ENCODE data around the gene ABCC11.
"Not testable (repeated sequence)": the region's sequence is repeated elsewhere in the genome, so short reads cannot be mapped to it uniquely, and the experiment has no call there.

Gene ABCC11

DNA sequence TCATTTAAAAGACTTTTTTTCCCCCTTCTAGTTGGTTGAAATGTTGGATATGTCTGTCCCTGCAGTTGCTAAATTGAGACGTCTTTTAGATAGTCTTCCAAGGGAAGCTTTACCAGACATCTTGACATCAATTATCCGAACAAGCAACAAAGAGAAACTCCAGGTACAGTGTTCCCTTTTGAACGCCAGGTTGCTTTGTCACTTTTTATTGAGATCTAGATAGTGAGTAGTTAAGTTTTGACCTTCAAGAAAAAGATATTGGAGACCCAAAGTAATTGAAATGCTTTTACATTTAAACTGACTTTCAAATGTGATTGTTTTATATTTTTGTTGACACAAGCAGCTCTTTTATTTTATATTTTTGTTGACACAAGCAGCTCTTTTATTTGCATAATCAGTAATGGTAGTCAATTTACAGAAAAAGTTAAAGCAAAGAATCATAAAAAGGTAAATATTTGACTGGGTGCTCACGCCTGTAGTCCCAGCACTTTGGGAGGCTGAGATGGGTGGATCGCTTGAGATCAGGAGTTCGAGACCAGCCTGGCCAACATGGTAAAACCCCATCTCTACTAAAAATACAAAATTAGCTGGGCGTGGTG is 9.3 kb upstream of the ABCC11 start:
- DNase-seq (ENCODE audit: low spot score): no peak
- TF ChIP-seq CTCF (IDR thresholded peaks at IDR 0.05; ENCODE audit: extremely low read depth, insufficient read depth, missing control alignments): no peak
- in situ Hi-C loops (cut with MboI; ENCODE audit: low pct_unique_long_range_greater_than_20kb, low sequenced_read_pairs, unreplicated experiment): no loop called here

DNA sequence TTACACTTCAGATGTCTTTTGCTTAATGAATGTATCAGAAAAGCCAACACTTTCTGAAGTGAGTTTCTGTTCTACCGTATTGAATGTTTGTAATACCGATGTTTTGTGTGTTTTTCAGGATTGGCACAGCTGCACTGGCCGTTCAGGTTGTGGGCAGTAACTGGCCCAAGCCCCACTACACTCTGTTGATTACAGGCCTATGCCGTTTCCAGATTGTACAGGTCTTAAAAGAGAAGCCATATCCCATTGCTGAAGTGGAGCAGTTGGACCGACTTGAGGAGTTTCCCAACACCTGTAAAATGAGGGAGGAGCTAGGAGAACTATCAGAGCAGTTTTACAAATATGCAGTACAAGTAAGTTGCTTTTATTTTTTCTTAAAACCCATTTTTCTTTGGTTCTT is 4.7 kb upstream of the ABCC11 start:
- no peak for DNase-seq (ENCODE audit: low spot score)
- no peak for TF ChIP-seq CTCF (IDR thresholded peaks at IDR 0.05; ENCODE audit: extremely low read depth, insufficient read depth, missing control alignments)
- in situ Hi-C loops (cut with MboI; ENCODE audit: low pct_unique_long_range_greater_than_20kb, low sequenced_read_pairs, unreplicated experiment): no loop called here

- in situ Hi-C loops (cut with MboI; ENCODE audit: low pct_unique_long_range_greater_than_20kb, low sequenced_read_pairs, unreplicated experiment): no loop called here
- no peak for DNase-seq (ENCODE audit: low spot score)
- TF ChIP-seq CTCF (IDR thresholded peaks at IDR 0.05; ENCODE audit: extremely low read depth, insufficient read depth, missing control alignments): no peak
Measured at GRCh38 chr16:48250520-48251278, 3.4 kb upstream of the ABCC11 start.

DNA sequence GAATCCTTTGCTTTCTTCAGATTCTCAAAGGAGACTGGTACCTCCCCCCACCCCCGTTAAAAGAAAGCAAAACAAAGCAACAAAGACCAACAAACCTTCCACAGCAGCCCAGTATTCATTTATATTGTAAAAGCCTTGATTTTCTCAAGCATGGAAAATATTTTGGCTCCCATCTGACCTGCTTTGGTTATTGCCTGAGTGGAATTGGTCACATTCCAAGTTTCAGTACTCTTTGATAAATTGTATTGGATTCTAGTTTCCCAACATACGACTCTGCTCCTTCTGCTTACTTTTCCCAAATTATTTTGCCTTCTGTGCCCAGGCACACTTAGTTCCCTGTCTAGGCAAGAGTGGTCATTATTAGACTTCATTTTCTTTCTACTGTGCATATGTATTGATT is 1.3 kb downstream of the ABCC11 start:
- in situ Hi-C loops (cut with MboI; ENCODE audit: low pct_unique_long_range_greater_than_20kb, low sequenced_read_pairs, unreplicated experiment): loop anchor here (25.0 kb wide), 1 partner anchor 391 kb away; no protein-coding TSS in a partner anchor
- DNase-seq (ENCODE audit: low spot score): no peak
- TF ChIP-seq CTCF (IDR thresholded peaks at IDR 0.05; ENCODE audit: extremely low read depth, insufficient read depth, missing control alignments): no peak

DNA sequence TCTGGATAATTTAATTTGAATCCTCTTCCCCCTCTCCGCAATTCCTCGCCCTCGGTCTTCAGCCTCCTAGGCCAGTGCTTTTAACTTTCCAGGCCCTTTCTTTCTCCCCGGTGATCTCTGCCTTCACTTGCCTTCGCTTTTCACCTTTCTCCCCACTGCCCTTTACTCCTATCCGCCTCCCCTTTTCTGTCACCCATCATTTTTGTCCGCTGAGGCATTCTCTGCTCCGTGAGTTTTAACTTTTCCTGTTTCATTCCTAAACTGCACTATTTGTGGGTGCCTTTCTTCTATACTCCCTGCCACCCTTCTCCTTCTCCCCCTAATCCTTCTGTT is 2.5 kb downstream of the ABCC11 start:
- DNase-seq (ENCODE audit: low spot score): no peak
- no peak for TF ChIP-seq CTCF (IDR thresholded peaks at IDR 0.05; ENCODE audit: extremely low read depth, insufficient read depth, missing control alignments)
- in situ Hi-C loops (cut with MboI; ENCODE audit: low pct_unique_long_range_greater_than_20kb, low sequenced_read_pairs, unreplicated experiment): loop anchor here (25.0 kb wide), 1 partner anchor 392 kb away; no protein-coding TSS in a partner anchor

DNA sequence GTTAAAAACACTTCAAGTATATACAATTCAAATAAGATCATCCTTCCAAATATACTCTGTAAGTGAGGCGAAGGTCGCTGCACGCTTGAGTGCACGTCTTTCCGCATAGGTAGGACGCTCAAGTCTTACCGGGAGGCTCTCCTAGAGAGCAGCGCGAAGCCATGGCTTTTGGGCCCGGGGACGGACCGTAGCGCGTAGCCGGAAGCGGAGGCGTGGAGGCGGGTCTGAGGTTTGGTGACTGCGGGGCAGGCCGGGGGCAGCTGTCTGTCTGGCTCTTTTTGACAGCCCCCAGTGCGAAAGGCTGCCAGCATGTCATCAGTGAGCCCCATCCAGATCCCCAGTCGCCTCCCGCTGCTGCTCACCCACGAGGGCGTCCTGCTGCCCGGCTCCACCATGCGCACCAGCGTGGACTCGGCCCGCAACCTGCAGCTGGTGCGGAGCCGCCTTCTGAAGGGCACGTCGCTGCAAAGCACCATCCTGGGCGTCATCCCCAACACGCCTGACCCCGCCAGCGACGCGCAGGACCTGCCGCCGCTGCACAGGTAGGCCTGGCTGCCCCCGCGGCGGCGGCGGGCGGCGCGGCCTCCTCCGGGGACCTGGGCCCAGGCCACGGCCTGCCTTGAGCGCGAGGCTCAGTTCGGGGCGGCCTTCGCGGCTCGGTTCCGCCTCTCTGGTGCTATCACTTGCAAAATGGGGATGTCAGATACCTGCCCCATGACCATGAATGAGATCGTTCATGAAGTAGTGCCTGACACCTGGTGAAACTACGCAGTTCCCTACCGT is 3.1 kb downstream of the ABCC11 start, which contains the start of gene LONP2:
LONP2 (plus strand) TSS at position 221 of the 783 bp plus-strand sequence; CDS start at position 310, 89 bp downstream.
- TF ChIP-seq CTCF (IDR thresholded peaks at IDR 0.05; ENCODE audit: extremely low read depth, insufficient read depth, missing control alignments): no peak
- in situ Hi-C loops (cut with MboI; ENCODE audit: low pct_unique_long_range_greater_than_20kb, low sequenced_read_pairs, unreplicated experiment): loop anchor here (25.0 kb wide), 1 partner anchor 393 kb away; no protein-coding TSS in a partner anchor
- DNase-seq (ENCODE audit: low spot score): peak; percentile 93

- in situ Hi-C loops (cut with MboI; ENCODE audit: low pct_unique_long_range_greater_than_20kb, low sequenced_read_pairs, unreplicated experiment): loop anchor here (25.0 kb wide), 1 partner anchor 397 kb away; no protein-coding TSS in a partner anchor
- DNase-seq (ENCODE audit: low spot score): not testable (repeated sequence)
Measured at GRCh38 chr16:48240147-48240546, 7.2 kb downstream of the ABCC11 start.

All from GM13977 (cell line).